ENCODE data around the gene EVI5L. TPM values are rescaled to one million over a fixed set of nuclear protein-coding genes. Genes with fewer than 3 reads are reported as not detected.

The EVI5L gene
- polyA plus RNA-seq (2013, experiment 1 of 2): 14.9 TPM
- 9.8 TPM for polyA plus RNA-seq (2013, experiment 2 of 2)

- H3K27ac ChIP-seq (ENCODE audit: low read depth, low read length, severe bottlenecking): no peak within 1 kb of the TSS
- no peaks in the 10 kb centered on the region for H3K36me3 ChIP-seq (ENCODE audit: control insufficient read depth, insufficient read depth, low read length)
- 0% methylated on average over 18 to 37 of the region's 45 CpGs for WGBS, 2 experiments (ENCODE audit: insufficient coverage in 2 of 2)
These were observed at the start of gene EVI5L for GRCh38 chr19:7829561-7830271. Gene EVI5L (plus strand): TSS chr19:7830218. CDS start chr19:7846543, 16,325 bp downstream.

GRCh38 chr19:7781157-7781556, 48.9 kb upstream of the EVI5L start:
- Histone ChIP-seq H3K36me3 (ENCODE audit: control insufficient read depth, insufficient read depth, low read length) (no peaks in the 10 kb centered on the region), H3K4me1 (ENCODE audit: control insufficient read depth, insufficient read depth, low read length, poor library complexity, severe bottlenecking) (no peaks in the 10 kb centered on the region), H3K9me3 (ENCODE audit: control insufficient read depth, low read length) (no peaks in the 10 kb centered on the region), H3K27ac (ENCODE audit: low read depth, low read length, severe bottlenecking) (no peak overlapping the region), H3K4me3 (ENCODE audit: extremely low read depth, insufficient read depth, low read length, poor library complexity, severe bottlenecking) (no peak overlapping the region)
- WGBS, 2 experiments (ENCODE audit: insufficient coverage in 2 of 2): 62 to 64% methylated on average over 11 to 12 of the region's 12 CpGs

More at GRCh38 chr19:7829561-7830271, at the start of gene EVI5L:
- no peaks in the 10 kb centered on the region for H3K4me1 ChIP-seq (ENCODE audit: control insufficient read depth, insufficient read depth, low read length, poor library complexity, severe bottlenecking)
- peak within 1 kb of the TSS; percentile 55 for H3K4me3 ChIP-seq (ENCODE audit: extremely low read depth, insufficient read depth, low read length, poor library complexity, severe bottlenecking)
- no peaks in the 10 kb centered on the region for H3K9me3 ChIP-seq (ENCODE audit: control insufficient read depth, low read length)

- 15 to 28% methylated on average over 7 to 8 of the region's 8 CpGs for WGBS, 2 experiments (ENCODE audit: insufficient coverage in 2 of 2)
- H3K4me1 ChIP-seq (ENCODE audit: control insufficient read depth, insufficient read depth, low read length, poor library complexity, severe bottlenecking): no peaks in the 10 kb centered on the region
- H3K27ac ChIP-seq (ENCODE audit: low read depth, low read length, severe bottlenecking): no peak overlapping the region
- no peaks in the 10 kb centered on the region for H3K9me3 ChIP-seq (ENCODE audit: control insufficient read depth, low read length)
- no peaks in the 10 kb centered on the region for H3K36me3 ChIP-seq (ENCODE audit: control insufficient read depth, insufficient read depth, low read length)
- H3K4me3 ChIP-seq (ENCODE audit: extremely low read depth, insufficient read depth, low read length, poor library complexity, severe bottlenecking): no peak overlapping the region
These were observed 46.0 kb upstream of the EVI5L start for GRCh38 chr19:7783991-7784423.

GRCh38 chr19:7784856-7785255, 45.2 kb upstream of the EVI5L start:
- Histone ChIP-seq H3K4me3 (ENCODE audit: extremely low read depth, insufficient read depth, low read length, poor library complexity, severe bottlenecking) (no peak overlapping the region), H3K9me3 (ENCODE audit: control insufficient read depth, low read length) (no peaks in the 10 kb centered on the region), H3K36me3 (ENCODE audit: control insufficient read depth, insufficient read depth, low read length) (no peaks in the 10 kb centered on the region), H3K27ac (ENCODE audit: low read depth, low read length, severe bottlenecking) (no peak overlapping the region), H3K4me1 (ENCODE audit: control insufficient read depth, insufficient read depth, low read length, poor library complexity, severe bottlenecking) (no peaks in the 10 kb centered on the region)

GRCh38 chr19:7787141-7787540, 42.9 kb upstream of the EVI5L start:
- Histone ChIP-seq H3K9me3 (ENCODE audit: control insufficient read depth, low read length) (no peaks in the 10 kb centered on the region), H3K27ac (ENCODE audit: low read depth, low read length, severe bottlenecking) (no peak overlapping the region), H3K4me1 (ENCODE audit: control insufficient read depth, insufficient read depth, low read length, poor library complexity, severe bottlenecking) (no peaks in the 10 kb centered on the region), H3K36me3 (ENCODE audit: control insufficient read depth, insufficient read depth, low read length) (no peaks in the 10 kb centered on the region), H3K4me3 (ENCODE audit: extremely low read depth, insufficient read depth, low read length, poor library complexity, severe bottlenecking) (no peak overlapping the region)
- 25 to 47% methylated on average over 6 to 9 of the region's 10 CpGs for WGBS, 2 experiments (ENCODE audit: insufficient coverage in 2 of 2)

GRCh38 chr19:7787602-7788177, 42.3 kb upstream of the EVI5L start:
- WGBS, 2 experiments (ENCODE audit: insufficient coverage in 2 of 2): 53% methylated on average over 20 to 21 of the region's 22 CpGs
- Histone ChIP-seq H3K36me3 (ENCODE audit: control insufficient read depth, insufficient read depth, low read length) (no peaks in the 10 kb centered on the region), H3K4me1 (ENCODE audit: control insufficient read depth, insufficient read depth, low read length, poor library complexity, severe bottlenecking) (no peaks in the 10 kb centered on the region), H3K27ac (ENCODE audit: low read depth, low read length, severe bottlenecking) (no peak overlapping the region), H3K4me3 (ENCODE audit: extremely low read depth, insufficient read depth, low read length, poor library complexity, severe bottlenecking) (no peak overlapping the region), H3K9me3 (ENCODE audit: control insufficient read depth, low read length) (no peaks in the 10 kb centered on the region)

GRCh38 chr19:7788178-7788932, 41.7 kb upstream of the EVI5L start:
- Histone ChIP-seq H3K36me3 (ENCODE audit: control insufficient read depth, insufficient read depth, low read length) (no peaks in the 10 kb centered on the region), H3K4me1 (ENCODE audit: control insufficient read depth, insufficient read depth, low read length, poor library complexity, severe bottlenecking) (no peaks in the 10 kb centered on the region), H3K27ac (ENCODE audit: low read depth, low read length, severe bottlenecking) (no peak overlapping the region), H3K4me3 (ENCODE audit: extremely low read depth, insufficient read depth, low read length, poor library complexity, severe bottlenecking) (no peak overlapping the region), H3K9me3 (ENCODE audit: control insufficient read depth, low read length) (no peaks in the 10 kb centered on the region)
- 11 to 17% methylated on average over 29 to 35 of the region's 67 CpGs for WGBS, 2 experiments (ENCODE audit: insufficient coverage in 2 of 2)

GRCh38 chr19:7788933-7789323, 41.1 kb upstream of the EVI5L start:
- Histone ChIP-seq H3K27ac (ENCODE audit: low read depth, low read length, severe bottlenecking) (no peak overlapping the region), H3K9me3 (ENCODE audit: control insufficient read depth, low read length) (no peaks in the 10 kb centered on the region), H3K36me3 (ENCODE audit: control insufficient read depth, insufficient read depth, low read length) (no peaks in the 10 kb centered on the region), H3K4me3 (ENCODE audit: extremely low read depth, insufficient read depth, low read length, poor library complexity, severe bottlenecking) (no peak overlapping the region), H3K4me1 (ENCODE audit: control insufficient read depth, insufficient read depth, low read length, poor library complexity, severe bottlenecking) (no peaks in the 10 kb centered on the region)
- WGBS, 2 experiments (ENCODE audit: insufficient coverage in 2 of 2): 4 to 6% methylated on average over 14 to 17 of the region's 23 CpGs

- H3K36me3 ChIP-seq (ENCODE audit: control insufficient read depth, insufficient read depth, low read length): no peaks in the 10 kb centered on the region
- no peak overlapping the region for H3K27ac ChIP-seq (ENCODE audit: low read depth, low read length, severe bottlenecking)
- no peak overlapping the region for H3K4me3 ChIP-seq (ENCODE audit: extremely low read depth, insufficient read depth, low read length, poor library complexity, severe bottlenecking)
- no peaks in the 10 kb centered on the region for H3K9me3 ChIP-seq (ENCODE audit: control insufficient read depth, low read length)
- WGBS, 2 experiments (ENCODE audit: insufficient coverage in 2 of 2): 15 to 40% methylated on average over 9 to 19 of the region's 31 CpGs
- H3K4me1 ChIP-seq (ENCODE audit: control insufficient read depth, insufficient read depth, low read length, poor library complexity, severe bottlenecking): no peaks in the 10 kb centered on the region
These were observed 40.6 kb upstream of the EVI5L start for GRCh38 chr19:7789447-7789846.

- Histone ChIP-seq H3K27ac (ENCODE audit: low read depth, low read length, severe bottlenecking) (no peak overlapping the region), H3K36me3 (ENCODE audit: control insufficient read depth, insufficient read depth, low read length) (no peaks in the 10 kb centered on the region), H3K4me1 (ENCODE audit: control insufficient read depth, insufficient read depth, low read length, poor library complexity, severe bottlenecking) (no peaks in the 10 kb centered on the region), H3K4me3 (ENCODE audit: extremely low read depth, insufficient read depth, low read length, poor library complexity, severe bottlenecking) (no peak overlapping the region), H3K9me3 (ENCODE audit: control insufficient read depth, low read length) (no peaks in the 10 kb centered on the region)
- 87 to 89% methylated on average over 3 to 14 of the region's 14 CpGs for WGBS, 2 experiments (ENCODE audit: insufficient coverage in 2 of 2)
These were observed 39.6 kb upstream of the EVI5L start for GRCh38 chr19:7790416-7790815.

Data from mesodermal cell (in vitro differentiated cells).